Suppressor macrophage (primary cell): ENCODE results near the gene SUGP2.

Experiments
- DNase-seq, 4 experiments: peaks; one replicate each; pipeline ENCODE4 v3.0.0-alpha.2; 2020 to 2022

The SUGP2 gene

GRCh38 chr19:19059018-19059836 lies 25.9 kb upstream of the SUGP2 start:
- DNase-seq: no peak

- DNase-seq: no peak
These were observed 24.4 kb upstream of the SUGP2 start for GRCh38 chr19:19057720-19058119.

- no peak for DNase-seq
These were observed 24.0 kb upstream of the SUGP2 start for GRCh38 chr19:19057317-19057716.

- DNase-seq: no peak
These were observed 23.4 kb upstream of the SUGP2 start for GRCh38 chr19:19056636-19057275.

- DNase-seq: no peak
These were observed 22.4 kb upstream of the SUGP2 start for GRCh38 chr19:19055701-19056100.

GRCh38 chr19:19054939-19055440 lies 21.7 kb upstream of the SUGP2 start:
- no peak for DNase-seq

GRCh38 chr19:19054315-19054938 lies 21.1 kb upstream of the SUGP2 start:
- DNase-seq: no peak

GRCh38 chr19:19053508-19054314 lies 20.4 kb upstream of the SUGP2 start:
- DNase-seq: peak; percentile 54 to 84 (median 69)

GRCh38 chr19:19052921-19053320 lies 19.6 kb upstream of the SUGP2 start:
- DNase-seq: no peak

GRCh38 chr19:19051478-19052213 lies 18.3 kb upstream of the SUGP2 start:
- no peak for DNase-seq

GRCh38 chr19:19050731-19051130 lies 17.4 kb upstream of the SUGP2 start:
- DNase-seq: no peak

GRCh38 chr19:19050104-19050503 lies 16.8 kb upstream of the SUGP2 start:
- no peak for DNase-seq

GRCh38 chr19:19049406-19049805 lies 16.1 kb upstream of the SUGP2 start:
- DNase-seq: no peak

GRCh38 chr19:19043881-19044280 lies 10.6 kb upstream of the SUGP2 start:
- no peak for DNase-seq

GRCh38 chr19:19043481-19043880 lies 10.2 kb upstream of the SUGP2 start:
- DNase-seq: no peak

- no peak for DNase-seq
These were observed 9.5 kb upstream of the SUGP2 start for GRCh38 chr19:19042732-19043280.

GRCh38 chr19:19040417-19040816 lies 7.1 kb upstream of the SUGP2 start:
- peak in 1 of 4 experiments; percentile 37 for DNase-seq

GRCh38 chr19:19039901-19040300 lies 6.6 kb upstream of the SUGP2 start:
- no peak for DNase-seq

GRCh38 chr19:19034204-19034624 lies 897 bp upstream of the SUGP2 start:
- peak; percentile 87 to 93 (median 91) for DNase-seq

- no peak for DNase-seq
These were observed 216 bp downstream of the SUGP2 start for GRCh38 chr19:19033176-19033425.

- DNase-seq: peak; percentile 96 to 98 (median 96)
These were observed 719 bp downstream of the SUGP2 start for GRCh38 chr19:19032420-19033175.
